IMR-90 (cell line): ENCODE data around the gene NRIP2. TPM values are rescaled to one million over a fixed set of nuclear protein-coding genes. Genes with fewer than 3 reads are reported as not detected.

Experiments
- ATAC-seq: fragments of 200-7000 bp; cut with Tn5 transposase; 2 replicates; pipeline ENCODE4 v1.9.1; 2020; ENCODE audit warnings: low read depth, mild to moderate bottlenecking, moderate library complexity
- BruUV-seq: library from RNA; stranded (reverse); fragments of 400-500 nt; replicated peaks from 2 replicates; lab custom pipeline; 2021; lab: Mats Ljungman, UMichigan
- CTCF ChIA-PET: fragments of 300-600 bp; formaldehyde crosslinking; extraction: SDS; loops from one replicate; lab custom pipeline; 2021; ENCODE audit warnings: antibody characterized with exemption; lab: Yijun Ruan, JAX
- POLR2A ChIA-PET: fragments of 300-600 bp; sonication (Branson Sonifier 250); formaldehyde crosslinking; loops from one replicate; lab custom pipeline; 2022; ENCODE audit warnings: antibody characterized with exemption; ENCODE audit not compliant: unreplicated experiment; lab: Charles Lee
- DNase-seq: peaks from one replicate; pipeline ENCODE4 v3.0.0; 2013
- H2AFZ ChIP-seq: replicated peaks from 2 replicates; pipeline ENCODE3; 2013; ENCODE audit warnings: low read length, mild to moderate bottlenecking; ENCODE audit not compliant: poor library complexity
- H2AK5ac ChIP-seq: 2 replicates; pipeline ENCODE4 v1.6.1; 2013; ENCODE audit warnings: low read depth, low read length, inconsistent platforms
- H2AK9ac ChIP-seq: replicated peaks from 2 replicates; pipeline ENCODE3; 2013; ENCODE audit warnings: mild to moderate bottlenecking, low read depth, low read length, moderate library complexity; ENCODE audit not compliant: poor library complexity
- H2BK120ac ChIP-seq: 2 replicates; pipeline ENCODE4 v1.6.1; 2013; ENCODE audit warnings: low read depth, low read length, inconsistent platforms
- H2BK15ac ChIP-seq: 3 replicates; pipeline ENCODE4 v1.6.1; 2013; ENCODE audit warnings: low read depth, low read length, inconsistent platforms
- H2BK20ac ChIP-seq: 2 replicates; pipeline ENCODE4 v1.6.1; 2013; ENCODE audit warnings: low read depth, mild to moderate bottlenecking, inconsistent platforms, low read length, moderate library complexity
- H2BK5ac ChIP-seq: 2 replicates; pipeline ENCODE4 v1.6.1; 2013; ENCODE audit warnings: mild to moderate bottlenecking, low read depth, low read length, inconsistent platforms; ENCODE audit not compliant: poor library complexity, severe bottlenecking
- H3K14ac ChIP-seq: replicated peaks from 2 replicates; pipeline ENCODE4 v1.6.1; 2013; ENCODE audit warnings: low read depth, low read length, inconsistent platforms
- H3K18ac ChIP-seq: 2 replicates; pipeline ENCODE4 v1.6.1; 2013; ENCODE audit warnings: low read depth, low read length, control low read depth
- H3K23ac ChIP-seq: 2 replicates; pipeline ENCODE4 v1.6.1; 2013; ENCODE audit warnings: low read depth, low read length, inconsistent platforms
- H3K27ac ChIP-seq: 2 replicates; pipeline ENCODE4 v1.5.1; 2013; ENCODE audit warnings: mild to moderate bottlenecking, control low read depth, low read length; ENCODE audit not compliant: insufficient read depth
- H3K27me3 ChIP-seq: 2 replicates; pipeline ENCODE4 v1.6.1; 2013; ENCODE audit warnings: low read length; ENCODE audit not compliant: control insufficient read depth, insufficient read depth
- H3K36me3 ChIP-seq: 2 replicates; pipeline ENCODE4 v1.6.1; 2013; ENCODE audit warnings: low read length, mixed read lengths; ENCODE audit not compliant: control insufficient read depth, insufficient read depth
- H3K4ac ChIP-seq: 2 replicates; pipeline ENCODE4 v1.6.1; 2013; ENCODE audit warnings: low read depth, low read length, inconsistent platforms
- H3K4me1 ChIP-seq: 2 replicates; pipeline ENCODE4 v1.6.1; 2013; ENCODE audit warnings: low read length, mixed read lengths; ENCODE audit not compliant: control insufficient read depth, insufficient read depth
- H3K4me2 ChIP-seq: 2 replicates; pipeline ENCODE4 v1.6.1; 2013; ENCODE audit warnings: low read depth, mild to moderate bottlenecking, control low read depth, low read length, moderate library complexity
- H3K4me3 ChIP-seq: 2 replicates; pipeline ENCODE4 v1.5.1; 2013; ENCODE audit warnings: low read depth, mild to moderate bottlenecking, control low read depth, low read length, moderate library complexity; ENCODE audit not compliant: insufficient read depth
- H3K56ac ChIP-seq: 2 replicates; pipeline ENCODE4 v1.6.1; 2013; ENCODE audit warnings: low read length, inconsistent platforms; ENCODE audit not compliant: insufficient read depth; ENCODE audit errors: extremely low read depth
- H3K79me1 ChIP-seq, 2 experiments: 2 replicates each; pipeline ENCODE4 v1.6.1; 2013; ENCODE audit warnings: low read length in 2 of 2, inconsistent platforms in 1 of 2, low read depth in 1 of 2
- H3K9ac ChIP-seq: 2 replicates; pipeline ENCODE4 v1.6.1; 2013; ENCODE audit warnings: low read depth, low read length, control low read depth
- H3K9me1 ChIP-seq: 2 replicates; pipeline ENCODE4 v1.6.1; 2013; ENCODE audit warnings: low read length, inconsistent platforms; ENCODE audit not compliant: insufficient read depth
- H3K9me3 ChIP-seq: 2 replicates; pipeline ENCODE4 v1.6.1; 2013; ENCODE audit warnings: low read length; ENCODE audit not compliant: control insufficient read depth, insufficient read depth
- H4K20me1 ChIP-seq: 2 replicates; pipeline ENCODE4 v1.6.1; 2013; ENCODE audit warnings: low read length, inconsistent platforms; ENCODE audit not compliant: insufficient read depth
- H4K5ac ChIP-seq: 2 replicates; pipeline ENCODE4 v1.6.1; 2013; ENCODE audit warnings: mild to moderate bottlenecking, low read depth, low read length, control low read depth
- H4K8ac ChIP-seq, 2 experiments: 2 replicates each; pipeline ENCODE4 v1.6.1; 2013; ENCODE audit warnings: low read depth in 2 of 2, low read length in 2 of 2, control low read depth in 1 of 2, inconsistent platforms in 1 of 2
- H4K91ac ChIP-seq: 2 replicates; pipeline ENCODE4 v1.6.1; 2013; ENCODE audit warnings: low read depth, low read length, inconsistent platforms; ENCODE audit not compliant: insufficient read depth
- BHLHE40 ChIP-seq: fragments of 150-350 bp; IDR thresholded peaks from 2 replicates; pipeline ENCODE4 v1.6.1; 2016; ENCODE audit warnings: mild to moderate bottlenecking, low read depth, low read length
- CHD1 ChIP-seq: IDR thresholded peaks from 2 replicates; pipeline ENCODE4 v1.6.1; 2012; ENCODE audit warnings: low read depth, low read length, improper control_type of control experiment
- MAFK ChIP-seq: IDR thresholded peaks from 2 replicates; pipeline ENCODE4 v1.6.1; 2012; ENCODE audit warnings: low read depth, low read length, improper control_type of control experiment
- RCOR1 ChIP-seq: IDR thresholded peaks from 2 replicates; pipeline ENCODE4 v1.6.1; 2012; ENCODE audit warnings: mild to moderate bottlenecking, low read length, improper control_type of control experiment; ENCODE audit not compliant: insufficient replicate concordance
- RFX5 ChIP-seq: IDR thresholded peaks from 2 replicates; pipeline ENCODE4 v1.8.0; 2012; ENCODE audit warnings: low read depth, mild to moderate bottlenecking, low read length, moderate library complexity
- SMC3 ChIP-seq: fragments of 150-350 bp; IDR thresholded peaks from 2 replicates; pipeline ENCODE4 v1.6.1; 2016; ENCODE audit warnings: low read depth, mild to moderate bottlenecking, antibody characterized with exemption, low read length, moderate library complexity
- WGBS, 2 experiments: methylation state at CpG; one replicate each; pipeline versions ENCODE4 v1.1.5 to v1.1.7; 2013; ENCODE audit warnings: missing lambda C conversion rate in 2 of 2; ENCODE audit not compliant: insufficient read length in 1 of 2; ENCODE audit errors: extremely low coverage in 2 of 2; 5-methylcytosine and 5-hydroxymethylcytosine counted together
- dilution Hi-C: fragments of 300-500 bp; cut with HindIII; formaldehyde crosslinking; loops from one replicate; pipeline ENCODE4 v1.14.3; 2018; ENCODE audit warnings: low sequenced_read_pairs; ENCODE audit not compliant: unreplicated experiment
- in situ Hi-C: fragments of 300-500 bp; cut with MboI; formaldehyde crosslinking; loops from 3 replicates; pipeline ENCODE4 v1.14.3; 2019; ENCODE audit warnings: low sequenced_read_pairs, inconsistent platforms, mixed read lengths
- intact Hi-C: fragments of 100-400 bp; cut with micrococcal nuclease; formaldehyde crosslinking; loops from 2 replicates; pipeline ENCODE4 v1.10.0; 2022
- polyA plus RNA-seq, 3 experiments: library from polyadenylated mRNA; depleted of rRNA; stranded (reverse); fragments of >200 nt; gene quantifications; 2 replicates each; pipeline ENCODE4 v1.2.3, GENCODE V29; 2012; ENCODE audit warnings: low replicate concordance in 1 of 3
- total RNA-seq: library from RNA; depleted of rRNA; stranded (reverse); fragments of >200 nt; gene quantifications from 2 replicates; pipeline ENCODE4 v1.2.3, GENCODE V29; 2012
- TF ChIP-seq, protein P1 (sequence below): conservative IDR thresholded peaks from 2 replicates; pipeline ENCODE4 v1.5.1; 2012; ENCODE audit warnings: mild to moderate bottlenecking, low read depth, low read length, improper control_type of control experiment
- TF ChIP-seq, protein P2 (sequence below): fragments of 150-350 bp; IDR thresholded peaks from 2 replicates; pipeline ENCODE4 v1.6.1; 2016; ENCODE audit warnings: low read depth, mild to moderate bottlenecking, low read length, moderate library complexity, borderline replicate concordance

Gene NRIP2
- total and polyA plus RNA-seq, 2 of the 4 experiments (the other 2 are of a cell fraction): 0.18 to 0.27 TPM

DNA sequence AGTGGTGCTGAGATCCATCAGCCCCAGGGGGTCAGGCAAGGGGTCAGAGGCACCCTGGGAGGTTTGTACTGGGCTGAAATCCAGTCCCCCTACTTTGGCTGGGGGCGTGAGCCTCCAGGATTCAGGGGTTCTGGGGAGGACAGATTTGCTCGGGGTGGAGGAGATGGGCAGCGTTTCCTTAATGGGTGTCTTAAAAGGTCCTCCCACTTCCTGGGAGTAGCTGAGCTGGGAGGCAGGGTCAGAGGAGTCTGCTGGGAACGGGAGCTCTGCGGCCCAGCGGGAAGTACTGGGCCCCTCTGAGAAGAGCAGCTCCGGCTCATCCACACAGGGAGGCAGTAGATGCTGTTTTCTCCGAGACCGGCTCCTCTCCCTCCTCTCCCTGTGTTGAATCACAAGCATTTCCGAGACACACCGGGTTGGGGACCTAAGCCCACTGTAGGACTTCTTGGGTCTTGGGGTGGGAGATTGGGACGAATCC lies 24.1 kb upstream of the NRIP2 start:
- H3K4me3 ChIP-seq: no peak overlapping the region
- H3K27ac ChIP-seq: no peak overlapping the region
- no peak overlapping the region for H2AK5ac ChIP-seq
- no peak overlapping the region for H2BK120ac ChIP-seq
- no peak overlapping the region for H3K56ac ChIP-seq
- H3K9me3 ChIP-seq: no peaks in the 10 kb centered on the region
- in situ Hi-C loops (loop anchor here (10.0 kb wide), 1 partner anchor 176 kb away; no protein-coding TSS in a partner anchor), intact Hi-C loops (no loop called here), dilution Hi-C loops (no loop called here)
- H3K23ac ChIP-seq: no peak overlapping the region
- no peak overlapping the region for H2BK20ac ChIP-seq
- no peaks in the 10 kb centered on the region for H3K4me1 ChIP-seq
- no peak overlapping the region for H4K8ac ChIP-seq
- no peak for TF ChIP-seq BHLHE40
- TF ChIP-seq SMC3: no peak
- no peak for TF ChIP-seq RCOR1
- TF ChIP-seq, protein P1, sequence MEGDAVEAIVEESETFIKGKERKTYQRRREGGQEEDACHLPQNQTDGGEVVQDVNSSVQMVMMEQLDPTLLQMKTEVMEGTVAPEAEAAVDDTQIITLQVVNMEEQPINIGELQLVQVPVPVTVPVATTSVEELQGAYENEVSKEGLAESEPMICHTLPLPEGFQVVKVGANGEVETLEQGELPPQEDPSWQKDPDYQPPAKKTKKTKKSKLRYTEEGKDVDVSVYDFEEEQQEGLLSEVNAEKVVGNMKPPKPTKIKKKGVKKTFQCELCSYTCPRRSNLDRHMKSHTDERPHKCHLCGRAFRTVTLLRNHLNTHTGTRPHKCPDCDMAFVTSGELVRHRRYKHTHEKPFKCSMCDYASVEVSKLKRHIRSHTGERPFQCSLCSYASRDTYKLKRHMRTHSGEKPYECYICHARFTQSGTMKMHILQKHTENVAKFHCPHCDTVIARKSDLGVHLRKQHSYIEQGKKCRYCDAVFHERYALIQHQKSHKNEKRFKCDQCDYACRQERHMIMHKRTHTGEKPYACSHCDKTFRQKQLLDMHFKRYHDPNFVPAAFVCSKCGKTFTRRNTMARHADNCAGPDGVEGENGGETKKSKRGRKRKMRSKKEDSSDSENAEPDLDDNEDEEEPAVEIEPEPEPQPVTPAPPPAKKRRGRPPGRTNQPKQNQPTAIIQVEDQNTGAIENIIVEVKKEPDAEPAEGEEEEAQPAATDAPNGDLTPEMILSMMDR: no peak
- TF ChIP-seq, protein P2, sequence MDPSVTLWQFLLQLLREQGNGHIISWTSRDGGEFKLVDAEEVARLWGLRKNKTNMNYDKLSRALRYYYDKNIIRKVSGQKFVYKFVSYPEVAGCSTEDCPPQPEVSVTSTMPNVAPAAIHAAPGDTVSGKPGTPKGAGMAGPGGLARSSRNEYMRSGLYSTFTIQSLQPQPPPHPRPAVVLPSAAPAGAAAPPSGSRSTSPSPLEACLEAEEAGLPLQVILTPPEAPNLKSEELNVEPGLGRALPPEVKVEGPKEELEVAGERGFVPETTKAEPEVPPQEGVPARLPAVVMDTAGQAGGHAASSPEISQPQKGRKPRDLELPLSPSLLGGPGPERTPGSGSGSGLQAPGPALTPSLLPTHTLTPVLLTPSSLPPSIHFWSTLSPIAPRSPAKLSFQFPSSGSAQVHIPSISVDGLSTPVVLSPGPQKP: no peak
- no peak for TF ChIP-seq CHD1
- TF ChIP-seq RFX5: no peak
- no peak for TF ChIP-seq MAFK
- DNase-seq (no peak), ATAC-seq (no peak)
- no peak overlapping the region for H3K14ac ChIP-seq
- H4K91ac ChIP-seq: no peak overlapping the region
- peaks cover 6% of the 10 kb centered on the region for H3K36me3 ChIP-seq
- BruUV-seq: no TSS peak
- no CpG with 5 or more reads among the region's 12 CpGs for WGBS, 2 experiments
- H4K20me1 ChIP-seq: no peaks in the 10 kb centered on the region
- H4K5ac ChIP-seq: no peak overlapping the region
- no peaks in the 10 kb centered on the region for H3K9me1 ChIP-seq
- no peak overlapping the region for H3K4ac ChIP-seq
- H3K9ac ChIP-seq: no peak overlapping the region
- CTCF ChIA-PET: no interaction called here
- H3K27me3 ChIP-seq: no peaks in the 10 kb centered on the region
- H3K18ac ChIP-seq: no peak overlapping the region
- POLR2A ChIA-PET: no interaction called here
- no peak overlapping the region for H3K4me2 ChIP-seq
- H2AFZ ChIP-seq: no peak overlapping the region
- H3K79me1 ChIP-seq: no peaks in the 10 kb centered on the region
- no peak overlapping the region for H2BK5ac ChIP-seq
- H2AK9ac ChIP-seq: no peak overlapping the region
- H2BK15ac ChIP-seq: no peak overlapping the region
